K562 (cell line): ENCODE results near the gene SLAMF6. TPM values are rescaled to one million over a fixed set of nuclear protein-coding genes. Genes with fewer than 3 reads are reported as not detected.

ENCODE experiments used
- ARNT ChIP-seq, 2 experiments: fragments of 450-650 bp; IDR thresholded peaks; 2 replicates each; pipeline ENCODE4 v1.6.1; 2016; ENCODE audit warnings: mild to moderate bottlenecking in 1 of 2
- ATF7 ChIP-seq: fragments of 450-650 bp; IDR thresholded peaks from 2 replicates; pipeline ENCODE4 v1.7.1; 2014; ENCODE audit warnings: mild to moderate bottlenecking, moderate library complexity
- BCL6 ChIP-seq: fragments of 250-450 bp; sonication (Bioruptor Pico); IDR thresholded peaks from 2 replicates; pipeline ENCODE4 v1.4.0; 2020
- EP300 ChIP-seq: IDR thresholded peaks from 2 replicates; pipeline ENCODE4 v1.6.1; 2012; ENCODE audit warnings: low read length, improper control_type of control experiment
- EP400 ChIP-seq: fragments of 450-650 bp; IDR thresholded peaks from 2 replicates; pipeline ENCODE4 v1.6.1; 2017; ENCODE audit warnings: antibody characterized with exemption, mild to moderate bottlenecking, moderate library complexity
- FOXK2 ChIP-seq, 2 experiments: fragments of 450-650 bp; IDR thresholded peaks in 1 of 2; conservative IDR thresholded peaks in 1 of 2; 2 replicates each; pipeline ENCODE4 v1.6.1; 2016; ENCODE audit warnings: low read depth in 2 of 2, mild to moderate bottlenecking in 1 of 2
- GABPA ChIP-seq: fragments of 200-800 bp; sonication (Bioruptor generic); conservative IDR thresholded peaks from 2 replicates; pipeline ENCODE4 v1.6.1; 2016; ENCODE audit warnings: low read depth, missing genetic modification characterization, missing compliant biosample characterization
- GATAD2A ChIP-seq: fragments of 450-650 bp; IDR thresholded peaks from 2 replicates; pipeline ENCODE4 v1.6.1; 2017
- GTF2A2 ChIP-seq: IDR thresholded peaks from 2 replicates; pipeline ENCODE4 v1.6.1; 2016; ENCODE audit warnings: mild to moderate bottlenecking, missing genetic modification characterization, missing compliant biosample characterization
- HEY1 ChIP-seq: fragments of 250-450 bp; sonication (Bioruptor Pico); IDR thresholded peaks from 2 replicates; pipeline ENCODE4 v1.5.0; 2020; ENCODE audit warnings: mild to moderate bottlenecking, moderate library complexity, borderline replicate concordance
- JUND ChIP-seq, 2 experiments: IDR thresholded peaks; 2 replicates in 1 of 2; 3 replicates in 1 of 2; pipeline ENCODE4 v1.6.1; 2011; ENCODE audit warnings: borderline replicate concordance in 2 of 2, low read depth in 2 of 2, low read length in 2 of 2, improper control_type of control experiment in 1 of 2, missing biosample characterization in 1 of 2, missing genetic modification characterization in 1 of 2, missing genetic modification reagents in 1 of 2
- KLF13 ChIP-seq: fragments of 450-650 bp; IDR thresholded peaks from 2 replicates; pipeline ENCODE4 v1.6.1; 2016; ENCODE audit warnings: missing genetic modification characterization, low read depth, mild to moderate bottlenecking, missing compliant biosample characterization, moderate library complexity, borderline replicate concordance
- LCOR ChIP-seq: sonication (generic); formaldehyde crosslinking; IDR thresholded peaks from 2 replicates; pipeline ENCODE4 v1.8.0; 2022; ENCODE audit warnings: mild to moderate bottlenecking, missing genetic modification reagents
- MECOM ChIP-seq: fragments of 250-450 bp; sonication (Bioruptor Pico); IDR thresholded peaks from 2 replicates; pipeline ENCODE4 v1.8.0; 2022; ENCODE audit warnings: inconsistent platforms
- NKRF ChIP-seq: fragments of 450-650 bp; IDR thresholded peaks from 2 replicates; pipeline ENCODE4 v1.6.1; 2016; ENCODE audit warnings: borderline replicate concordance
- PBX2 ChIP-seq, 2 experiments: IDR thresholded peaks in 1 of 2; conservative IDR thresholded peaks in 1 of 2; 2 replicates each; pipeline ENCODE4 v1.6.1; 2016; ENCODE audit warnings: low read depth in 2 of 2, mild to moderate bottlenecking in 1 of 2, missing compliant biosample characterization in 1 of 2, missing genetic modification characterization in 1 of 2, moderate library complexity in 1 of 2
- ZBTB9 ChIP-seq: fragments of 450-650 bp; formaldehyde crosslinking; IDR thresholded peaks from 2 replicates; pipeline ENCODE4 v1.4.0; 2020; ENCODE audit warnings: mild to moderate bottlenecking, moderate library complexity
- polyA plus RNA-seq, 8 experiments: library from polyadenylated mRNA; depleted of rRNA in 4 of 8; stranded (reverse) in 5 of 8; unstranded in 3 of 8; fragments of >200 nt; fragmentation: Nextera tagmentation in 2 of 8; fragmentation: Illumina TruSeq in 1 of 8; extraction: Ambion mirVana in 2 of 8; extraction: Trizol in 1 of 8; gene quantifications; 2 replicates each; pipeline versions ENCODE4 v1.2.1 to v1.2.3, GENCODE V29; 2011 to 2014; ENCODE audit warnings: inconsistent platforms in 1 of 8, missing spikeins in 1 of 8
- total RNA-seq, 7 experiments: library from RNA; depleted of rRNA in 6 of 7; stranded (reverse); fragments of >200 nt in 6 of 7; fragmentation: Illumina TruSeq in 2 of 7; extraction: Trizol in 2 of 7; gene quantifications; 2 replicates each; pipeline versions ENCODE4 v1.2.1 to v1.2.3, GENCODE V29; 2011 to 2021; ENCODE audit warnings: low replicate concordance in 1 of 7
- TF ChIP-seq, protein P1 (sequence below): fragments of 250-450 bp; sonication (Bioruptor Pico); IDR thresholded peaks from 2 replicates; pipeline ENCODE4 v1.8.0; 2021; ENCODE audit warnings: moderate library complexity, mild to moderate bottlenecking, inconsistent platforms

The SLAMF6 gene
- total and polyA plus RNA-seq, 9 of the 15 experiments (the other 6 are each of a cell fraction or from before 2014, with no cell fraction given), result 0.56 to 4.8 (median 1.1) TPM

- TF ChIP-seq KLF13 (tag) (no peak; the same call in 1 of the 2 replicates), BCL6 (CRISPR knock-in tag) (no peak), ARNT (IDR thresholded peaks at IDR 0.05) (peak in 1 of 2 experiments; percentile 64; a peak in 1 of 4 replicates), GATAD2A (peak; percentile 17; the same call in 1 of the 2 replicates), EP400 (peak; percentile 48; the same call in 1 of the 2 replicates), NKRF (no peak), MECOM (CRISPR knock-in tag) (no peak), EP300 (peak; percentile 71; the same call in 1 of the 2 replicates), GABPA (peak; percentile 54; the same call in 1 of the 2 replicates), GTF2A2 (tag) (no peak), PBX2 (CRISPR knock-in tag; IDR thresholded peaks at IDR 0.05; ENCODE audit: low read depth) (no peak), PBX2 (tag; conservative IDR thresholded peaks at IDR 0.05; ENCODE audit: low read depth) (no peak; the same call in 1 of the 2 replicates), ZBTB9 (no peak), LCOR (CRISPR knock-in tag) (no peak), ATF7 (no peak), JUND (IDR thresholded peaks at IDR 0.05; ENCODE audit: borderline replicate concordance, low read depth, low read length) (no peak; the same call in 1 of the 2 replicates), JUND (tag; IDR thresholded peaks at IDR 0.05; ENCODE audit: borderline replicate concordance, low read depth, low read length) (peak; percentile 73; the same call in 1 of the 3 replicates), FOXK2 (conservative IDR thresholded peaks at IDR 0.05 in 1 of 2, IDR thresholded peaks at IDR 0.05 in 1 of 2; ENCODE audit: low read depth in 2 of 2) (peak in 1 of 2 experiments; percentile 48; a peak in 1 of 4 replicates), HEY1 (CRISPR knock-in tag) (no peak)
- TF ChIP-seq, protein P1, sequence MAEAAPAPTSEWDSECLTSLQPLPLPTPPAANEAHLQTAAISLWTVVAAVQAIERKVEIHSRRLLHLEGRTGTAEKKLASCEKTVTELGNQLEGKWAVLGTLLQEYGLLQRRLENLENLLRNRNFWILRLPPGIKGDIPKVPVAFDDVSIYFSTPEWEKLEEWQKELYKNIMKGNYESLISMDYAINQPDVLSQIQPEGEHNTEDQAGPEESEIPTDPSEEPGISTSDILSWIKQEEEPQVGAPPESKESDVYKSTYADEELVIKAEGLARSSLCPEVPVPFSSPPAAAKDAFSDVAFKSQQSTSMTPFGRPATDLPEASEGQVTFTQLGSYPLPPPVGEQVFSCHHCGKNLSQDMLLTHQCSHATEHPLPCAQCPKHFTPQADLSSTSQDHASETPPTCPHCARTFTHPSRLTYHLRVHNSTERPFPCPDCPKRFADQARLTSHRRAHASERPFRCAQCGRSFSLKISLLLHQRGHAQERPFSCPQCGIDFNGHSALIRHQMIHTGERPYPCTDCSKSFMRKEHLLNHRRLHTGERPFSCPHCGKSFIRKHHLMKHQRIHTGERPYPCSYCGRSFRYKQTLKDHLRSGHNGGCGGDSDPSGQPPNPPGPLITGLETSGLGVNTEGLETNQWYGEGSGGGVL (CRISPR knock-in tag), result no peak
Observed at GRCh38 chr1:160548960-160549664, 26.1 kb upstream of the SLAMF6 start (continued).
